Neural cell (in vitro differentiated cells): Measurements from ENCODE around the gene TRAPPC4. TPM values are rescaled to one million over a fixed set of nuclear protein-coding genes. Genes with fewer than 3 reads are reported as not detected.
A peak's percentile ranks its signal among the peaks of the same experiment; 100 is the strongest.

Experiments
- H2AFZ ChIP-seq: fragments of 200-600, 300-800 bp; sonication (generic), shearing (Covaris generic); 2 replicates; pipeline ENCODE4 v1.6.0; 2014; ENCODE audit warnings: low read depth, mild to moderate bottlenecking, antibody characterized with exemption, low read length, moderate library complexity
- H3F3A ChIP-seq: fragments of 200-600 bp; shearing (Covaris generic); 2 replicates; pipeline ENCODE4 v1.6.1; 2016; ENCODE audit warnings: mild to moderate bottlenecking, moderate library complexity, mixed read lengths, antibody characterized with exemption, low read length; ENCODE audit not compliant: insufficient read depth, poor library complexity, severe bottlenecking
- H3K27ac ChIP-seq: fragments of 200-600, 300-800 bp; sonication (generic), shearing (Covaris generic); 2 replicates; pipeline ENCODE4 v1.5.1; 2014; ENCODE audit warnings: mild to moderate bottlenecking, low read length, moderate library complexity
- H3K27me3 ChIP-seq: fragments of 300-800, 200-600 bp; sonication (generic), shearing (Covaris generic); 2 replicates; pipeline ENCODE4 v1.6.0; 2014; ENCODE audit warnings: mild to moderate bottlenecking, low read depth, low read length, moderate library complexity; ENCODE audit not compliant: insufficient read depth
- H3K36me3 ChIP-seq: fragments of 300-800, 200-600 bp; sonication (generic), shearing (Covaris generic); 2 replicates; pipeline ENCODE4 v1.5.1; 2014; ENCODE audit warnings: mild to moderate bottlenecking, antibody characterized with exemption, low read length, moderate library complexity; ENCODE audit not compliant: insufficient read depth
- H3K4me2 ChIP-seq: fragments of 300-800, 200-600 bp; sonication (generic), shearing (Covaris generic); 2 replicates; pipeline ENCODE4 v1.6.0; 2014; ENCODE audit warnings: mild to moderate bottlenecking, low read length
- H3K4me3 ChIP-seq: fragments of 300-800, 200-600 bp; sonication (generic), shearing (Covaris generic); 2 replicates; pipeline ENCODE4 v1.5.1; 2014; ENCODE audit warnings: mild to moderate bottlenecking, low read length, moderate library complexity
- H3K79me2 ChIP-seq: fragments of 200-600 bp; shearing (Covaris generic); replicated peaks from 2 replicates; pipeline ENCODE4 v1.6.0; 2014; ENCODE audit warnings: mild to moderate bottlenecking, low read length, moderate library complexity; ENCODE audit not compliant: insufficient read depth
- H3K9ac ChIP-seq: fragments of 300-800, 200-600 bp; sonication (generic), shearing (Covaris generic); 2 replicates; pipeline ENCODE4 v1.6.1; 2016; ENCODE audit warnings: mild to moderate bottlenecking, low read length, mixed read lengths
- H3K9me2 ChIP-seq: fragments of 200-600 bp; shearing (Covaris generic); 2 replicates; pipeline ENCODE4 v1.6.1; 2016; ENCODE audit warnings: mild to moderate bottlenecking, low read length, mixed read lengths; ENCODE audit not compliant: insufficient read depth
- H3K9me3 ChIP-seq: fragments of 200-600, 300-800 bp; sonication (generic), shearing (Covaris generic); 2 replicates; pipeline ENCODE4 v1.6.1; 2016; ENCODE audit warnings: mild to moderate bottlenecking, mixed run types, low read length, moderate library complexity, mixed read lengths
- H4K20me1 ChIP-seq: fragments of 200-600 bp; shearing (Covaris generic); 2 replicates; pipeline ENCODE4 v1.6.1; 2016; ENCODE audit warnings: mild to moderate bottlenecking, mixed run types; ENCODE audit not compliant: insufficient read depth
- EP300 ChIP-seq: fragments of 450-650 bp; conservative IDR thresholded peaks from 2 replicates; pipeline ENCODE4 v1.6.1; 2014; ENCODE audit warnings: antibody characterized with exemption, mild to moderate bottlenecking, moderate library complexity; ENCODE audit not compliant: poor library complexity, severe bottlenecking
- EZH2 ChIP-seq: fragments of 200-600, 300-800 bp; shearing (Covaris generic), sonication (generic); IDR thresholded peaks from 2 replicates; pipeline ENCODE4 v1.6.1; 2014; ENCODE audit warnings: antibody characterized with exemption, low read length, borderline replicate concordance, mild to moderate bottlenecking; ENCODE audit not compliant: insufficient read depth, poor library complexity, severe bottlenecking
- MXI1 ChIP-seq: fragments of 450-650 bp; conservative IDR thresholded peaks from 2 replicates; pipeline ENCODE4 v1.6.1; 2014; ENCODE audit warnings: antibody characterized with exemption, mild to moderate bottlenecking; ENCODE audit not compliant: poor library complexity, severe bottlenecking
- POLR2AphosphoS5 ChIP-seq: IDR thresholded peaks from 2 replicates; pipeline ENCODE4 v1.6.1; 2012
- RAD21 ChIP-seq: fragments of 450-650 bp; conservative IDR thresholded peaks from 2 replicates; pipeline ENCODE4 v1.6.1; 2014; ENCODE audit warnings: antibody characterized with exemption, mild to moderate bottlenecking, moderate library complexity
- SMC3 ChIP-seq: fragments of 450-650 bp; conservative IDR thresholded peaks from 2 replicates; pipeline ENCODE4 v1.6.1; 2014; ENCODE audit warnings: antibody characterized with exemption, mild to moderate bottlenecking, moderate library complexity; ENCODE audit not compliant: poor library complexity
- TAF1 ChIP-seq: IDR thresholded peaks from 2 replicates; pipeline ENCODE4 v1.6.1; 2012; ENCODE audit warnings: low read depth
- polyA plus RNA-seq: library from polyadenylated mRNA; depleted of rRNA; stranded (reverse); fragments of >200 nt; gene quantifications from 2 replicates; pipeline ENCODE4 v1.2.3, GENCODE V29; 2014
- TF ChIP-seq, protein P1 (sequence below): fragments of 450-650 bp; IDR thresholded peaks from 2 replicates; pipeline ENCODE4 v1.5.1; 2014; ENCODE audit warnings: antibody characterized with exemption, mild to moderate bottlenecking, moderate library complexity; ENCODE audit not compliant: poor library complexity, severe bottlenecking
- TF ChIP-seq, protein P2 (sequence below): IDR thresholded peaks from 2 replicates; pipeline ENCODE4 v1.6.1; 2012; ENCODE audit warnings: borderline replicate concordance

TRAPPC4 gene
- polyA plus RNA-seq, 1 donor from 2014 or later: 276 TPM

GRCh38 chr11:119052163-119052814 lies 33.7 kb downstream of the TRAPPC4 start:
- Histone ChIP-seq H3K27ac (no peak overlapping the region), H3K9me3 (no peaks in the 10 kb centered on the region), H4K20me1 (no peaks in the 10 kb centered on the region), H3K4me2 (no peak overlapping the region), H2AFZ (no peak overlapping the region), H3K9ac (no peak overlapping the region), H3K4me3 (no peak overlapping the region), H3K36me3 (peaks cover 10% of the 10 kb centered on the region), H3K27me3 (no peaks in the 10 kb centered on the region), H3F3A (no peaks in the 10 kb centered on the region), H3K9me2 (no peaks in the 10 kb centered on the region), H3K79me2 (peaks cover 12% of the 10 kb centered on the region)
- TF ChIP-seq EZH2: no peak

- no peaks in the 10 kb centered on the region for H3K9me3 ChIP-seq
- H3K9me2 ChIP-seq: no peaks in the 10 kb centered on the region
- TF ChIP-seq EZH2 (no peak), SMC3 (no peak), TAF1 (no peak), EP300 (no peak), POLR2AphosphoS5 (no peak), RAD21 (no peak), MXI1 (no peak)
- TF ChIP-seq, protein P1, sequence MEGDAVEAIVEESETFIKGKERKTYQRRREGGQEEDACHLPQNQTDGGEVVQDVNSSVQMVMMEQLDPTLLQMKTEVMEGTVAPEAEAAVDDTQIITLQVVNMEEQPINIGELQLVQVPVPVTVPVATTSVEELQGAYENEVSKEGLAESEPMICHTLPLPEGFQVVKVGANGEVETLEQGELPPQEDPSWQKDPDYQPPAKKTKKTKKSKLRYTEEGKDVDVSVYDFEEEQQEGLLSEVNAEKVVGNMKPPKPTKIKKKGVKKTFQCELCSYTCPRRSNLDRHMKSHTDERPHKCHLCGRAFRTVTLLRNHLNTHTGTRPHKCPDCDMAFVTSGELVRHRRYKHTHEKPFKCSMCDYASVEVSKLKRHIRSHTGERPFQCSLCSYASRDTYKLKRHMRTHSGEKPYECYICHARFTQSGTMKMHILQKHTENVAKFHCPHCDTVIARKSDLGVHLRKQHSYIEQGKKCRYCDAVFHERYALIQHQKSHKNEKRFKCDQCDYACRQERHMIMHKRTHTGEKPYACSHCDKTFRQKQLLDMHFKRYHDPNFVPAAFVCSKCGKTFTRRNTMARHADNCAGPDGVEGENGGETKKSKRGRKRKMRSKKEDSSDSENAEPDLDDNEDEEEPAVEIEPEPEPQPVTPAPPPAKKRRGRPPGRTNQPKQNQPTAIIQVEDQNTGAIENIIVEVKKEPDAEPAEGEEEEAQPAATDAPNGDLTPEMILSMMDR: no peak
- TF ChIP-seq, protein P2, sequence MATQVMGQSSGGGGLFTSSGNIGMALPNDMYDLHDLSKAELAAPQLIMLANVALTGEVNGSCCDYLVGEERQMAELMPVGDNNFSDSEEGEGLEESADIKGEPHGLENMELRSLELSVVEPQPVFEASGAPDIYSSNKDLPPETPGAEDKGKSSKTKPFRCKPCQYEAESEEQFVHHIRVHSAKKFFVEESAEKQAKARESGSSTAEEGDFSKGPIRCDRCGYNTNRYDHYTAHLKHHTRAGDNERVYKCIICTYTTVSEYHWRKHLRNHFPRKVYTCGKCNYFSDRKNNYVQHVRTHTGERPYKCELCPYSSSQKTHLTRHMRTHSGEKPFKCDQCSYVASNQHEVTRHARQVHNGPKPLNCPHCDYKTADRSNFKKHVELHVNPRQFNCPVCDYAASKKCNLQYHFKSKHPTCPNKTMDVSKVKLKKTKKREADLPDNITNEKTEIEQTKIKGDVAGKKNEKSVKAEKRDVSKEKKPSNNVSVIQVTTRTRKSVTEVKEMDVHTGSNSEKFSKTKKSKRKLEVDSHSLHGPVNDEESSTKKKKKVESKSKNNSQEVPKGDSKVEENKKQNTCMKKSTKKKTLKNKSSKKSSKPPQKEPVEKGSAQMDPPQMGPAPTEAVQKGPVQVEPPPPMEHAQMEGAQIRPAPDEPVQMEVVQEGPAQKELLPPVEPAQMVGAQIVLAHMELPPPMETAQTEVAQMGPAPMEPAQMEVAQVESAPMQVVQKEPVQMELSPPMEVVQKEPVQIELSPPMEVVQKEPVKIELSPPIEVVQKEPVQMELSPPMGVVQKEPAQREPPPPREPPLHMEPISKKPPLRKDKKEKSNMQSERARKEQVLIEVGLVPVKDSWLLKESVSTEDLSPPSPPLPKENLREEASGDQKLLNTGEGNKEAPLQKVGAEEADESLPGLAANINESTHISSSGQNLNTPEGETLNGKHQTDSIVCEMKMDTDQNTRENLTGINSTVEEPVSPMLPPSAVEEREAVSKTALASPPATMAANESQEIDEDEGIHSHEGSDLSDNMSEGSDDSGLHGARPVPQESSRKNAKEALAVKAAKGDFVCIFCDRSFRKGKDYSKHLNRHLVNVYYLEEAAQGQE: no peak
- no peaks in the 10 kb centered on the region for H3K27me3 ChIP-seq
- H3K4me2 ChIP-seq: no peak overlapping the region
- H3K79me2 ChIP-seq: peaks cover 12% of the 10 kb centered on the region
- no peak overlapping the region for H3K27ac ChIP-seq
- no peak overlapping the region for H3K4me3 ChIP-seq
- H3F3A ChIP-seq: no peaks in the 10 kb centered on the region
- peaks cover 6% of the 10 kb centered on the region for H3K36me3 ChIP-seq
- H4K20me1 ChIP-seq: no peaks in the 10 kb centered on the region
- H2AFZ ChIP-seq: no peak overlapping the region
- H3K9ac ChIP-seq: no peak overlapping the region
Measured at GRCh38 chr11:119054418-119054817, 35.9 kb downstream of the TRAPPC4 start.

- no peaks in the 10 kb centered on the region for H3F3A ChIP-seq
- no peak overlapping the region for H2AFZ ChIP-seq
- no peaks in the 10 kb centered on the region for H4K20me1 ChIP-seq
- H3K4me3 ChIP-seq: peak overlapping the region; percentile 80
- TF ChIP-seq TAF1: no peak
- no peak for TF ChIP-seq SMC3
- no peak for TF ChIP-seq MXI1
- TF ChIP-seq, protein P2: no peak
- no peak for TF ChIP-seq EP300
- TF ChIP-seq, protein P1: peak; percentile 45
- TF ChIP-seq EZH2: no peak
- no peak for TF ChIP-seq POLR2AphosphoS5
- TF ChIP-seq RAD21: peak; percentile 28
- H3K9me3 ChIP-seq: no peaks in the 10 kb centered on the region
- H3K27me3 ChIP-seq: no peaks in the 10 kb centered on the region
- H3K36me3 ChIP-seq: peaks cover 6% of the 10 kb centered on the region
- peak overlapping the region; percentile 58 for H3K27ac ChIP-seq
- peak overlapping the region; percentile 98 for H3K4me2 ChIP-seq
- H3K79me2 ChIP-seq: peaks cover 12% of the 10 kb centered on the region
- peak overlapping the region; percentile 77 for H3K9ac ChIP-seq
- H3K9me2 ChIP-seq: no peaks in the 10 kb centered on the region
Measured at GRCh38 chr11:119055901-119056300, 37.3 kb downstream of the TRAPPC4 start.
